ENCODE measurements around the gene FAM151B. TPM values are rescaled to one million over a fixed set of nuclear protein-coding genes. Genes with fewer than 3 reads are reported as not detected.
"Not testable (repeated sequence)": the region's sequence is repeated elsewhere in the genome, so short reads cannot be mapped to it uniquely, and the experiment has no call there.

Gene FAM151B
- total and polyA plus RNA-seq, 2 experiments from 2014 or later: 0.84 to 1.0 TPM

DNA sequence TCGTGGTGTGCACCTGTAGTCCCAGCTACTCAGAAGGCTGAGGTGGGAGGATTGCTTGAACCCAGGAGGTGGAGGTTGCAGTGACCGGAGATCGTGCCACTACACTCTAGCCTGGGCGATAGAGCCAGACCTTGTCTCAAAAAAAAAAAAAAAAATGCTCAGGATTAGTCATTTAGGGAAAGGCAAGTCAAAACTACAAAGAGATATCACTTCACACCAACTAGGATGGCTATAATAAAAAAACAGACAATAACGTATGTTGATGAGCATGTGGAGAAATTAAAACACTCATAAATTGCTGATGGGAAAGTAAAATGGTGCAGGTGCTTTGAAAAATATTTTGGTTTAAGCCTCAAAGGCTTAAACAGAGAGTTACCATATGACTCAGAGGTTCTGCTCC, 88.5 kb downstream of the FAM151B start:
- H3K27me3 ChIP-seq: peaks cover 34% of the 10 kb centered on the region
- H3K36me3 ChIP-seq: no peaks in the 10 kb centered on the region
- DNase-seq (ENCODE audit: low read depth in 1 of 2, low spot score in 1 of 2): no peak
- no peaks in the 10 kb centered on the region for H3K9me3 ChIP-seq (ENCODE audit: low read depth)
- TF ChIP-seq, protein P1, sequence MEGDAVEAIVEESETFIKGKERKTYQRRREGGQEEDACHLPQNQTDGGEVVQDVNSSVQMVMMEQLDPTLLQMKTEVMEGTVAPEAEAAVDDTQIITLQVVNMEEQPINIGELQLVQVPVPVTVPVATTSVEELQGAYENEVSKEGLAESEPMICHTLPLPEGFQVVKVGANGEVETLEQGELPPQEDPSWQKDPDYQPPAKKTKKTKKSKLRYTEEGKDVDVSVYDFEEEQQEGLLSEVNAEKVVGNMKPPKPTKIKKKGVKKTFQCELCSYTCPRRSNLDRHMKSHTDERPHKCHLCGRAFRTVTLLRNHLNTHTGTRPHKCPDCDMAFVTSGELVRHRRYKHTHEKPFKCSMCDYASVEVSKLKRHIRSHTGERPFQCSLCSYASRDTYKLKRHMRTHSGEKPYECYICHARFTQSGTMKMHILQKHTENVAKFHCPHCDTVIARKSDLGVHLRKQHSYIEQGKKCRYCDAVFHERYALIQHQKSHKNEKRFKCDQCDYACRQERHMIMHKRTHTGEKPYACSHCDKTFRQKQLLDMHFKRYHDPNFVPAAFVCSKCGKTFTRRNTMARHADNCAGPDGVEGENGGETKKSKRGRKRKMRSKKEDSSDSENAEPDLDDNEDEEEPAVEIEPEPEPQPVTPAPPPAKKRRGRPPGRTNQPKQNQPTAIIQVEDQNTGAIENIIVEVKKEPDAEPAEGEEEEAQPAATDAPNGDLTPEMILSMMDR (IDR thresholded peaks at IDR 0.05; ENCODE audit: low read depth, low read length): no peak
- no peak overlapping the region for H3K4me3 ChIP-seq
- H3K27ac ChIP-seq: no peak overlapping the region
- H3K4me1 ChIP-seq (ENCODE audit: low read depth): no peaks in the 10 kb centered on the region

DNA sequence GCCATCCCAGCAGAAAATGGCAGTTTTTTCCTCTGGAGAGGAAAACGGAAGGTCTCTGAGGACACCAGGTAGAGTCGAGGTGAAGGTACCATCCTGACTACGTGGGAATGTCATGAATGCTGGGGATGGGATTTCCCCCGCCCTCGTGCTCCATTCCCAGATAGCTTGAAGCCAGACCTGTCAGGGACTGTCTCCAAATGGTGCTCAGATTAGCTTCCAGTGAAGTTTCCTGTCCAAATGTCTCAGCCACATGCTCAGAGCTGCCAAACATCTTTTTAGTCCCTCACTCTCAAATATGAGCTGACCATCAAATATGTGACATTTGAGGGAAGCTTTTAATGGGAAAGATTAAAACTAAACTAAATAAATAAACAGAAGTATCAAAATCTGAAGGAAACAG, 89.8 kb downstream of the FAM151B start:
- Histone ChIP-seq H3K4me3 (no peak overlapping the region), H3K36me3 (no peaks in the 10 kb centered on the region), H3K9me3 (ENCODE audit: low read depth) (no peaks in the 10 kb centered on the region), H3K27ac (no peak overlapping the region), H3K4me1 (ENCODE audit: low read depth) (no peaks in the 10 kb centered on the region), H3K27me3 (peaks cover 23% of the 10 kb centered on the region)
- no peak for DNase-seq (ENCODE audit: low read depth in 1 of 2, low spot score in 1 of 2)
- TF ChIP-seq, protein P1 (IDR thresholded peaks at IDR 0.05; ENCODE audit: low read depth, low read length): no peak

DNA sequence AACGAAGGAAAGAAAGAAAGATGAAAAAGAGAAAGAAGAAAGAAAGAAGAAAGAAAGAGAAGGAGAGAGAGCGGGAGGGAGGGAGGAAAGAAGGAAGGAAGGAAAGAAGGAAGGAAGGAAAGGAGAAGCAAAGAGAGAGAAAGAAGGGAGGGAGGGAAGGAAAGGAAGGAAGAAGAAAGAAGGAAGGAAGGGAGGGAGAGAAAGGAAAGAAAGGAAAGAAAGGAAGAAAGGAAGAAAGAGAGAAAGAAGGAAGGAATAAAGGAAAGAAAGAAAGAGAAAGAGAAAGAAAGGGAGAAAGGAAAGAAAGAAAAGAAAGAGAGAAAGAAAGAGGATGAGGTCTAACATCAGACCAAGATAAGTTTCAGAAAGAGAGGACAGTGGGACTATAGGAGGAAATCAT, 91.2 kb downstream of the FAM151B start:
- Histone ChIP-seq H3K4me1 (ENCODE audit: low read depth) (no peaks in the 10 kb centered on the region), H3K27me3 (peaks cover 13% of the 10 kb centered on the region), H3K9me3 (ENCODE audit: low read depth) (no peaks in the 10 kb centered on the region), H3K4me3 (no peak overlapping the region), H3K36me3 (no peaks in the 10 kb centered on the region), H3K27ac (no peak overlapping the region)
- DNase-seq (ENCODE audit: low read depth in 1 of 2, low spot score in 1 of 2): no peak
- TF ChIP-seq, protein P1 (IDR thresholded peaks at IDR 0.05; ENCODE audit: low read depth, low read length): no peak

DNA sequence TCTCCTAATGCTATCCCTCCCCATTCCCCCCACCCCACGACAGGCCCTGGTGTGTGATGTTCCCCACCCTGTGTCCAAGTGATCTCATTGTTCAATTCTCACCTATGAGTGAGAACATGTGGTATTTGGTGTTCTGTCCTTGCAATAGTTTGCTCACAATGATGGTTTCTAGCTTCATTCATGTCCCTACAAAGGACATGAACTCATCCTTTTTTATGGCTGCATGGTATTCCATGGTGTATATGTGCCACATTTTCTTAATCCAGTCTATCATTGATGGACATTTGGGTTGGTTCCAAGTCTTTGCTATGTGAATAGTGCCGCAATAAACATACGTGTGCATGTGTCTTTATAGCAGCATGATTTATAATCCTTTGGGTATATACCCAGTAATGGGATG, 92.4 kb downstream of the FAM151B start:
- not testable (repeated sequence) for H3K27ac ChIP-seq, H3K36me3 ChIP-seq, H3K4me3 ChIP-seq

DNA sequence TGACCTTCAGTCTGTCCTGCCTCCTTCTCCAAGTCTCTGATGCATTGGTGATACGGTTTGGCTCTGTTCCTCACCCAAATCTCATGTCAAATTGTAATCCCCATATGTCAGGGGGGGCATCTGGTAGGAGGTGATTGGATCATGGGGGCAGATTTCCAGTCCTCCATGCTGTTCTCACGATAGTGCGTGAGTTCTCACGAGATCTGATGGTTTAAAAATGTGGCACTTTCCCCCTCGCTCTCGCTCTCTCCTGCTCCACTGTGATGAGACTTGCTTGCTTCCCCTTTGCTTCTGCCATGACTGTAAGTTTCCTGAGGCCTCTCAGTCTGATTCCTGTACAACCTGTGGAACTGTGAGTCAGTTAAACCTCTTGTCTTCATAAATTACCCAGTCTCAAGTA, 96.9 kb downstream of the FAM151B start:
- no peak overlapping the region for H3K27ac ChIP-seq
- H3K4me3 ChIP-seq: no peak overlapping the region
- DNase-seq (ENCODE audit: low read depth in 1 of 2, low spot score in 1 of 2): no peak
- H3K4me1 ChIP-seq (ENCODE audit: low read depth): no peaks in the 10 kb centered on the region
- H3K36me3 ChIP-seq: no peaks in the 10 kb centered on the region
- H3K27me3 ChIP-seq: no peaks in the 10 kb centered on the region
- TF ChIP-seq, protein P1 (IDR thresholded peaks at IDR 0.05; ENCODE audit: low read depth, low read length): no peak
- H3K9me3 ChIP-seq (ENCODE audit: low read depth): no peaks in the 10 kb centered on the region

More for the DNA sequence above, 92.4 kb downstream of the FAM151B start:
- H3K4me1 ChIP-seq (ENCODE audit: low read depth); H3K27me3 ChIP-seq; H3K9me3 ChIP-seq (ENCODE audit: low read depth); DNase-seq (ENCODE audit: low read depth in 1 of 2, low spot score in 1 of 2): not testable (repeated sequence)

DNA sequence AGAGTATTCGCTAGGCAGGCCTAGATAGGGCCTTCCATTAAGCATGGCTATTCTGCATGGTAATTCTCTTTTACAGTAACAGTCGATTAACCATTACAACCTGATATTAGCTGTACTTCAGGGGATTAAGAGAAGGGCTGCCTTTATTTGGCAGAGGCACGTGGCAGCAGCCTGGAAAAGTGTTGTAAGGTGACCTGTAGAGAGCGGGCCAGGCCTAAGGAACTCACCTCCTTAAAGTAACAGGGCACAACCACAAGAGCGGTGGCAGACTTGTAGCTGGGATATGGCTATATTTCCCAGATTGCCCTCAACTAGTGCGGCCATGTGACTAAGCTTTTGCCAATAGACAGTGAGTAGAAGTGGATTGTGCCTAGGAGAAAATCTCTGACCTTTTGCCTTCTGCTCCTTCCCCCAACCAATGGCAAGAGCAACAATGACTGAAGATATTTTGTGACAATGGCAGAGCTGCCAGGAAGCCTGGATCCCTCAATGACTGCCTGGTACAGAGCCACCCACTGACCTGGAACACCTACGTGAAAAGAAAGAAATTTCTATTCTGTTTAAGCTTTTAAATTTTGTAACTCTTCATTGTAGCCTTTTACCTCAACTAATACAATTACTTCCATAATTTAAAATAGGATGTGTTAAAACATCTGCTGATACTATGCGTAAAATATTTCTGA, 101.1 kb downstream of the FAM151B start:
- no peak overlapping the region for H3K4me3 ChIP-seq
- no peaks in the 10 kb centered on the region for H3K36me3 ChIP-seq
- TF ChIP-seq, protein P1 (IDR thresholded peaks at IDR 0.05; ENCODE audit: low read depth, low read length): no peak
- H3K27ac ChIP-seq: no peak overlapping the region
- no peak for DNase-seq (ENCODE audit: low read depth in 1 of 2, low spot score in 1 of 2)
- H3K27me3 ChIP-seq: no peaks in the 10 kb centered on the region
- no peaks in the 10 kb centered on the region for H3K9me3 ChIP-seq (ENCODE audit: low read depth)
- no peaks in the 10 kb centered on the region for H3K4me1 ChIP-seq (ENCODE audit: low read depth)

Measured in cardiac muscle cell (in vitro differentiated cells and primary cell).